Neural progenitor cell (in vitro differentiated cells): Measurements from ENCODE around the gene RBM33. TPM values are rescaled to one million over a fixed set of nuclear protein-coding genes. Genes with fewer than 3 reads are reported as not detected.

ENCODE experiments used
- DNase-seq: peaks from one replicate; pipeline ENCODE4 v3.0.0-alpha.2; 2016; ENCODE audit warnings: low spot score
- H2AFZ ChIP-seq: fragments of 200-600 bp; sonication (generic); replicated peaks from 2 replicates; pipeline ENCODE4 v1.6.1; 2016; ENCODE audit warnings: antibody characterized with exemption
- H3F3A ChIP-seq: fragments of 200-600 bp; sonication (generic); 2 replicates; pipeline ENCODE4 v1.6.1; 2016; ENCODE audit warnings: antibody characterized with exemption, low read depth
- H3K27ac ChIP-seq: fragments of 200-600 bp; sonication (generic); 2 replicates; pipeline ENCODE4 v1.5.1; 2016; ENCODE audit warnings: mild to moderate bottlenecking
- H3K27me3 ChIP-seq: fragments of 200-600 bp; sonication (generic); 2 replicates; pipeline ENCODE4 v1.6.1; 2016; ENCODE audit warnings: mild to moderate bottlenecking, moderate library complexity
- H3K36me3 ChIP-seq: fragments of 200-600 bp; sonication (generic); 2 replicates; pipeline ENCODE4 v1.5.1; 2016
- H3K4me1 ChIP-seq: fragments of 200-600 bp; sonication (generic); 2 replicates; pipeline ENCODE4 v1.6.1; 2016; ENCODE audit warnings: mixed run types
- H3K4me2 ChIP-seq: fragments of 200-600 bp; sonication (generic); 2 replicates; pipeline ENCODE4 v1.6.1; 2016
- H3K4me3 ChIP-seq: fragments of 200-600 bp; sonication (generic); 2 replicates; pipeline ENCODE4 v1.5.1; 2016
- H3K79me2 ChIP-seq: fragments of 200-600 bp; sonication (generic); 2 replicates; pipeline ENCODE4 v1.6.1; 2016; ENCODE audit warnings: low read depth
- H3K9ac ChIP-seq: fragments of 200-600 bp; sonication (generic); 2 replicates; pipeline ENCODE4 v1.6.1; 2016
- H3K9me3 ChIP-seq: fragments of 200-600 bp; sonication (generic); 2 replicates; pipeline ENCODE4 v1.5.1; 2016; ENCODE audit warnings: low read depth
- H4K20me1 ChIP-seq: fragments of 200-600 bp; sonication (generic); 2 replicates; pipeline ENCODE4 v1.6.1; 2016; ENCODE audit warnings: low read depth
- H3K27ac Mint-ChIP-seq: 3 replicates; pipeline ENCODE4 v1.8.0; 2021; ENCODE audit warnings: mixed read lengths
- H3K27me3 Mint-ChIP-seq: 2 replicates; pipeline ENCODE4 v1.8.0; 2022; ENCODE audit warnings: low read depth, mild to moderate bottlenecking, inconsistent platforms, moderate library complexity, mixed read lengths; ENCODE audit not compliant: insufficient read depth
- H3K36me3 Mint-ChIP-seq: 3 replicates; pipeline ENCODE4 v1.8.0; 2021; ENCODE audit warnings: mixed read lengths
- H3K4me1 Mint-ChIP-seq: 3 replicates; pipeline ENCODE4 v1.8.0; 2021; ENCODE audit warnings: mixed read lengths
- H3K4me3 Mint-ChIP-seq: 3 replicates; pipeline ENCODE4 v1.8.0; 2021; ENCODE audit warnings: mild to moderate bottlenecking, moderate library complexity, mixed read lengths
- H3K9me3 Mint-ChIP-seq: 3 replicates; pipeline ENCODE4 v1.8.0; 2020; ENCODE audit warnings: mixed read lengths
- EZH2 ChIP-seq: fragments of 200-600 bp; sonication (generic); IDR thresholded peaks from 2 replicates; pipeline ENCODE4 v1.6.1; 2017; ENCODE audit warnings: antibody characterized with exemption, mild to moderate bottlenecking, moderate library complexity
- EZH2phosphoT487 ChIP-seq: fragments of 200-600 bp; sonication (generic); IDR thresholded peaks from 2 replicates; pipeline ENCODE4 v1.6.1; 2017; ENCODE audit warnings: antibody characterized with exemption
- total RNA-seq: library from RNA; depleted of rRNA; stranded (reverse); fragments of >200 nt; gene quantifications from 2 replicates; pipeline ENCODE4 v1.2.3, GENCODE V29; 2015; ENCODE audit warnings: low replicate concordance
- TF ChIP-seq, protein P1 (sequence below): fragments of 200-600 bp; sonication (generic); IDR thresholded peaks from 2 replicates; pipeline ENCODE4 v1.5.1; 2017; ENCODE audit warnings: antibody characterized with exemption, mild to moderate bottlenecking

The RBM33 gene
- total RNA-seq, 1 donor from 2014 or later = 48.6 TPM

DNA sequence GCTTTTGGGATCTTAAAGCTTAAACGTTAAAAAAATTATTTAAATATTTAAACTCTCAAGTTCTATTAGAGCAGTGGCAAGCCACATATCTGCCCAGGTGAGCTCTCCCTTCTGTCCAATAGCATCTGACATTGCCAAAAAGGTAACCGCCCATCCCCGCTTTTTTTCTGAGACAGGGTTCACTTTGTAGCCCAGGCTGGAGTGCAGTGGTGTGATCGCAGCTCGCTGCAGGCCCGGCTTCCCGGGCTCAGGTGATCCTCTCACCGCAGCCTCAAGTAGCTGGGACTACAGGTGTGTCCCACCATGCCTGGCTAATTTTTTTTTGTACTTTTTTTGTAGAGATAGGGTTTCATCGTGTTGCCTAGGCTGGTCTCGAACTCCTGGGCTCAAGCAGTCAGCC is 83.2 kb downstream of the RBM33 start:
- TF ChIP-seq EZH2 = no peak
- TF ChIP-seq, protein P1, sequence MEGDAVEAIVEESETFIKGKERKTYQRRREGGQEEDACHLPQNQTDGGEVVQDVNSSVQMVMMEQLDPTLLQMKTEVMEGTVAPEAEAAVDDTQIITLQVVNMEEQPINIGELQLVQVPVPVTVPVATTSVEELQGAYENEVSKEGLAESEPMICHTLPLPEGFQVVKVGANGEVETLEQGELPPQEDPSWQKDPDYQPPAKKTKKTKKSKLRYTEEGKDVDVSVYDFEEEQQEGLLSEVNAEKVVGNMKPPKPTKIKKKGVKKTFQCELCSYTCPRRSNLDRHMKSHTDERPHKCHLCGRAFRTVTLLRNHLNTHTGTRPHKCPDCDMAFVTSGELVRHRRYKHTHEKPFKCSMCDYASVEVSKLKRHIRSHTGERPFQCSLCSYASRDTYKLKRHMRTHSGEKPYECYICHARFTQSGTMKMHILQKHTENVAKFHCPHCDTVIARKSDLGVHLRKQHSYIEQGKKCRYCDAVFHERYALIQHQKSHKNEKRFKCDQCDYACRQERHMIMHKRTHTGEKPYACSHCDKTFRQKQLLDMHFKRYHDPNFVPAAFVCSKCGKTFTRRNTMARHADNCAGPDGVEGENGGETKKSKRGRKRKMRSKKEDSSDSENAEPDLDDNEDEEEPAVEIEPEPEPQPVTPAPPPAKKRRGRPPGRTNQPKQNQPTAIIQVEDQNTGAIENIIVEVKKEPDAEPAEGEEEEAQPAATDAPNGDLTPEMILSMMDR = no peak
- TF ChIP-seq EZH2phosphoT487 = no peak
- Histone ChIP-seq H4K20me1 (peaks cover 71% of the 10 kb centered on the region), H3K36me3 (no peaks in the 10 kb centered on the region), H3K4me1 (no peaks in the 10 kb centered on the region), H3K4me3 (no peak overlapping the region), H3K27me3 (no peaks in the 10 kb centered on the region), H3K27ac (no peak overlapping the region), H3K4me2 (no peak overlapping the region), H3K9ac (no peak overlapping the region), H2AFZ (no peak overlapping the region), H3F3A (no peaks in the 10 kb centered on the region), H3K79me2 (peaks cover 54% of the 10 kb centered on the region), H3K9me3 (no peaks in the 10 kb centered on the region)
- Mint-ChIP-seq H3K4me3 (no peak overlapping the region), H3K27me3 (no peaks in the 10 kb centered on the region), H3K27ac (no peak overlapping the region), H3K4me1 (no peaks in the 10 kb centered on the region), H3K36me3 (peaks cover 13% of the 10 kb centered on the region), H3K9me3 (no peaks in the 10 kb centered on the region)
- no peak for DNase-seq

- H3K27ac Mint-ChIP-seq = no peak overlapping the region
- TF ChIP-seq, protein P1 = no peak
- TF ChIP-seq EZH2phosphoT487 = no peak
- Histone ChIP-seq H3K9ac (no peak overlapping the region), H3K9me3 (no peaks in the 10 kb centered on the region), H3K27me3 (no peaks in the 10 kb centered on the region), H4K20me1 (peaks cover 76% of the 10 kb centered on the region), H3K4me1 (no peaks in the 10 kb centered on the region), H3K4me3 (no peak overlapping the region), H3K4me2 (no peak overlapping the region), H3K27ac (no peak overlapping the region), H3F3A (no peaks in the 10 kb centered on the region), H2AFZ (no peak overlapping the region), H3K36me3 (no peaks in the 10 kb centered on the region), H3K79me2 (peaks cover 54% of the 10 kb centered on the region)
- no peaks in the 10 kb centered on the region for H3K9me3 Mint-ChIP-seq
- H3K4me3 Mint-ChIP-seq = no peak overlapping the region
- H3K36me3 Mint-ChIP-seq = peaks cover 11% of the 10 kb centered on the region
- DNase-seq = no peak
- no peaks in the 10 kb centered on the region for H3K4me1 Mint-ChIP-seq
- H3K27me3 Mint-ChIP-seq = no peaks in the 10 kb centered on the region
These were observed 83.7 kb downstream of the RBM33 start for GRCh38 chr7:155728116-155728515.

DNA sequence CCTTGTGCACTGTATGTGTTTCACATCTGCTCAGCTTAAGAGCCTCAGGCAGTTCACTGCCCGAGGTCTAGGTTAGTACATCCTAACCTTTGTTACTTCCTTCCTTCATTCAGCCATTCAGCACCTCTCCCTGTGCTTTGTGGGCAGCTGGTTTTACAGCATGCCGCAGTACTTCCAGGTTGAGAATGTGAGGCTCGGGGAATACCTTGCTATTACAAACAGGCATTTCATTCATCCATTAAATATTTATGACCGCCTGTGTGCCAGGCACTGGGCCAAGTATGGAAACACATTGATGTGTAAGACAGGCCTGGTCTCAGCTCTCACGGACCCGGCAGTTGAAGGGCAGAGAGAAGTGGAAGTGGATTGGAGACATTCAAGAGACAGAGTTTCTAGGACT is 85.4 kb downstream of the RBM33 start:
- DNase-seq = no peak
- H3K27ac Mint-ChIP-seq = peak overlapping the region; percentile 6

More for the DNA sequence above, 85.4 kb downstream of the RBM33 start:
- TF ChIP-seq EZH2phosphoT487 (no peak), EZH2 (no peak)
- TF ChIP-seq, protein P1 = no peak
- H3K4me2 ChIP-seq = no peak overlapping the region
- no peak overlapping the region for H3K4me3 Mint-ChIP-seq
- H3K9me3 Mint-ChIP-seq = no peaks in the 10 kb centered on the region
- H3K9ac ChIP-seq = no peak overlapping the region
- no peak overlapping the region for H3K4me3 ChIP-seq
- H2AFZ ChIP-seq = no peak overlapping the region
- no peak overlapping the region for H3K27ac ChIP-seq
- H3K27me3 Mint-ChIP-seq = no peaks in the 10 kb centered on the region
- H3K79me2 ChIP-seq = peaks cover 58% of the 10 kb centered on the region
- peaks cover 7% of the 10 kb centered on the region for H3K36me3 Mint-ChIP-seq
- peaks cover 4% of the 10 kb centered on the region for H3K4me1 Mint-ChIP-seq
- no peaks in the 10 kb centered on the region for H3K4me1 ChIP-seq
- no peaks in the 10 kb centered on the region for H3K36me3 ChIP-seq
- H3F3A ChIP-seq = no peaks in the 10 kb centered on the region
- no peaks in the 10 kb centered on the region for H3K9me3 ChIP-seq
- H3K27me3 ChIP-seq = no peaks in the 10 kb centered on the region
- H4K20me1 ChIP-seq = peaks cover 82% of the 10 kb centered on the region
